GM12801 (cell line): ENCODE measurements around the gene FLYWCH2.

ENCODE experiments used
- CTCF ChIP-seq: IDR thresholded peaks from one replicate; pipeline ENCODE4 v1.5.1; 2011; ENCODE audit warnings: control low read depth; ENCODE audit not compliant: insufficient read length; ENCODE audit errors: extremely low read depth

Gene FLYWCH2

GRCh38 chr16:2855536-2855935, 27.5 kb upstream of the FLYWCH2 start:
- TF ChIP-seq CTCF = no peak

- TF ChIP-seq CTCF = no peak
These were observed 26.8 kb upstream of the FLYWCH2 start for GRCh38 chr16:2856061-2856670.

- no peak for TF ChIP-seq CTCF
These were observed 26.1 kb upstream of the FLYWCH2 start for GRCh38 chr16:2856686-2857450.

- no peak for TF ChIP-seq CTCF
These were observed 25.4 kb upstream of the FLYWCH2 start, which contains the start of gene PRSS22 for GRCh38 chr16:2857451-2858244. Gene PRSS22 (minus strand): TSS chr16:2858170. CDS start chr16:2858104, 66 bp downstream.

- no peak for TF ChIP-seq CTCF
These were observed 24.6 kb upstream of the FLYWCH2 start for GRCh38 chr16:2858245-2859025.

- TF ChIP-seq CTCF = no peak
These were observed 23.2 kb upstream of the FLYWCH2 start for GRCh38 chr16:2859686-2860265.
